GM12891 (cell line): ENCODE results near the gene PTPRR.

ENCODE experiments used
- POLR2A ChIP-seq: IDR thresholded peaks from 2 replicates; pipeline ENCODE4 v1.6.1; 2011; ENCODE audit warnings: low read depth, low read length, control low read depth
- POLR2AphosphoS5 ChIP-seq: IDR thresholded peaks from 2 replicates; pipeline ENCODE4 v1.6.1; 2011; ENCODE audit warnings: low read depth, low read length, control low read depth

DNA sequence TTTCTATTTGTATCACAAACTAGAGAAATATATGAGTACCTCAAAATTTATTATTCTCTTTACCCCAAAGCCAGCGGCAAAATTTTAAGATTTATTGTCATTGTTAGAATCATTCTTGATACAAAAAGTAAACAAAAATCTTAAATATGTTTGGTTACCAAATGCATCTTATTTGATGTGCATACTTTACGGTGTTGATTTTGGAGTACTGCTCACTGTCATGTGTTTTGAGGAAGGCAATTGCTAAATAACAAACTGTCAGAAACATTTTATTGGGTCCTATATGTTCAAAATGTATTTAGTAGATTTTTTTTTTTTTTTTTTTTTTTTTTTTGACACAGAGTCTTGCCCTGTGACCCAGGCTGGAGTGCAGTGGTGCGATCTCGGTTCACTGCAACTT, 124.9 kb downstream of the PTPRR start:
- no peak for TF ChIP-seq POLR2AphosphoS5
- no peak for TF ChIP-seq POLR2A
